Activated CD8-positive, alpha-beta T cell treated with anti-CD3 and anti-CD28 coated beads for 36 hours (primary cell): ENCODE measurements around the gene PLD6. TPM values are rescaled to one million over a fixed set of nuclear protein-coding genes. Genes with fewer than 3 reads are reported as not detected.

Experiments
- ATAC-seq: fragments of 200-7000 bp; cut with Tn5 transposase; one replicate; pipeline ENCODE4 v1.10.0; 2021; ENCODE audit warnings: mild to moderate bottlenecking, moderate library complexity
- CTCF ChIA-PET: fragments of 350-600 bp; sonication (Branson Sonifier 250); formaldehyde crosslinking; loops from one replicate; lab custom pipeline; 2021; ENCODE audit warnings: antibody characterized with exemption; lab: Charles Lee
- POLR2A ChIA-PET: fragments of 350-600 bp; sonication (Branson Sonifier 250); formaldehyde crosslinking; loops from one replicate; lab custom pipeline; 2021; ENCODE audit warnings: antibody characterized with exemption; lab: Charles Lee
- DNase-seq: peaks from one replicate; pipeline ENCODE4 v3.0.0-alpha.2; 2020
- H3K27ac Mint-ChIP-seq: one replicate; pipeline ENCODE4 v1.8.0; 2021; ENCODE audit warnings: mild to moderate bottlenecking, mixed read lengths
- H3K27me3 Mint-ChIP-seq: one replicate; pipeline ENCODE4 v1.8.0; 2021; ENCODE audit warnings: mixed read lengths
- H3K36me3 Mint-ChIP-seq: one replicate; pipeline ENCODE4 v1.8.0; 2021; ENCODE audit warnings: low read depth, mixed read lengths
- H3K4me1 Mint-ChIP-seq: one replicate; pipeline ENCODE4 v1.8.0; 2021; ENCODE audit warnings: low read depth, mixed read lengths
- H3K4me3 Mint-ChIP-seq: one replicate; pipeline ENCODE4 v1.8.0; 2021; ENCODE audit warnings: mild to moderate bottlenecking, moderate library complexity, mixed read lengths
- H3K9me3 Mint-ChIP-seq: one replicate; pipeline ENCODE4 v1.8.0; 2021; ENCODE audit warnings: mixed read lengths
- CTCF ChIP-seq: fragments of 200-600 bp; IDR thresholded peaks from one replicate; pipeline ENCODE4 v1.8.0; 2022; ENCODE audit warnings: antibody characterized with exemption, mild to moderate bottlenecking
- intact Hi-C: fragments of 100-400 bp; cut with micrococcal nuclease; formaldehyde crosslinking; loops from one replicate; pipeline ENCODE4 v1.10.0; 2022
- total RNA-seq, 2 experiments: library from RNA; stranded (reverse); gene quantifications; one replicate each; pipeline ENCODE4 v1.2.3, GENCODE V29; 2021

The PLD6 gene
- total RNA-seq, 2 experiments from 2014 or later, result 6.1 to 6.2 TPM

- H3K36me3 Mint-ChIP-seq, result peaks cover 5% of the 10 kb centered on the region
- CTCF ChIA-PET, result no interaction called here
Measured at GRCh38 chr17:17232303-17232621, 26.1 kb upstream of the PLD6 start.

GRCh38 chr17:17231621-17232302, 25.6 kb upstream of the PLD6 start:
- peaks cover 7% of the 10 kb centered on the region for H3K36me3 Mint-ChIP-seq
- ChIA-PET CTCF (no interaction called here), POLR2A (no interaction called here)
- no peak overlapping the region for H3K27ac Mint-ChIP-seq
- ATAC-seq (no peak), DNase-seq (no peak)
- no peak for TF ChIP-seq CTCF
- no peaks in the 10 kb centered on the region for H3K9me3 Mint-ChIP-seq
- no peaks in the 10 kb centered on the region for H3K27me3 Mint-ChIP-seq
- no peak overlapping the region for H3K4me3 Mint-ChIP-seq
- H3K4me1 Mint-ChIP-seq, result peaks cover 15% of the 10 kb centered on the region
- intact Hi-C loops, result no loop called here

More at GRCh38 chr17:17232303-17232621, 26.1 kb upstream of the PLD6 start:
- intact Hi-C loops, result no loop called here
- Mint-ChIP-seq H3K27me3 (no peaks in the 10 kb centered on the region), H3K4me3 (no peak overlapping the region), H3K4me1 (peaks cover 15% of the 10 kb centered on the region), H3K9me3 (no peaks in the 10 kb centered on the region), H3K27ac (no peak overlapping the region)
- POLR2A ChIA-PET, result no interaction called here
- TF ChIP-seq CTCF, result no peak
- DNase-seq, result no peak
- ATAC-seq, result no peak

GRCh38 chr17:17229416-17230384, 23.6 kb upstream of the PLD6 start:
- DNase-seq (no peak), ATAC-seq (no peak)
- peak overlapping the region; percentile 43 for H3K27ac Mint-ChIP-seq
- no peaks in the 10 kb centered on the region for H3K27me3 Mint-ChIP-seq
- no peak overlapping the region for H3K4me3 Mint-ChIP-seq
- ChIA-PET CTCF (no interaction called here), POLR2A (no interaction called here)
- H3K36me3 Mint-ChIP-seq, result peaks cover 14% of the 10 kb centered on the region
- TF ChIP-seq CTCF, result no peak
- no peaks in the 10 kb centered on the region for H3K9me3 Mint-ChIP-seq
- intact Hi-C loops, result no loop called here
- H3K4me1 Mint-ChIP-seq, result no peaks in the 10 kb centered on the region

DNA sequence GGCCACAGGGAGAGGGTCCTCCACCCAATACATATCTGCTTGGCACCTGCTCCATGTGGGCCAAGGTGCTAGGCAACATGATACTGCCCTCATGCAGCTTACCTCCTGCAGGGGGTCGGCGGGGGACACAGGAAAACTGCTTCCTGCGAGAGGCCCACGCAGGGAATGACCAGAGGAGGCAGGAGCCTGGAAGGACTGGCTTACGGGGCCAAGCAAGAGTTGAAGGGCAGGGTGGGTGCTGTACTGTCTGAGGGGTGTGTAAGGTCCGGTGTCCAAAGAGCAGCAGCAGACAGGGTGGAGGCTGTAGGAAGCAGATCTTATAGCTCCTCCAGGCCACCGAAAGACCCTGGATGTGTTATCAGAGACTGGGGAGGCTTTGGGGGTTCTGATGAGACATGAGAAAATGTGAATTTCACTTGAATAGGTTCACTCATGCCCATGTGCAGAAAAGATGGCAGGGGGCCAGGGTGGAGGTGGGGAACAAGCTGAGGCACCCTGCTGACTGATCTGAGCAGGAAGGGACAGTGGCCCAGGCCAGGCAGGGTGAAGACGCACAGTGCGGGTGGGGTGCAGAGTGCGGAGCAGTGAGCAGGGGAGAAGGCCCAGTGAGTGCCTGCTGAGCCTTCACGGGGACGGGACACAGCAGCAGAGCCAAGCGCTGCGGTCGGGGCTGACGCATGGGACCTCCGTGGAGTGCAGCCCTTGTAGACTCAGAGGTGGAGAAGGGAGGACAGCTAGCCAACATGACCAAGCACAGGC, 22.6 kb upstream of the PLD6 start:
- Mint-ChIP-seq H3K27me3 (no peaks in the 10 kb centered on the region), H3K4me1 (no peaks in the 10 kb centered on the region), H3K4me3 (no peak overlapping the region), H3K36me3 (peaks cover 18% of the 10 kb centered on the region), H3K27ac (no peak overlapping the region), H3K9me3 (no peaks in the 10 kb centered on the region)
- intact Hi-C loops, result no loop called here
- ATAC-seq (no peak), DNase-seq (no peak)
- no peak for TF ChIP-seq CTCF
- ChIA-PET CTCF (no interaction called here), POLR2A (no interaction called here)
